PC-3 (cell line): Measurements from ENCODE around the gene DNLZ. TPM values are rescaled to one million over a fixed set of nuclear protein-coding genes. Genes with fewer than 3 reads are reported as not detected.

Experiments used
- ATAC-seq: fragments of 200-7000 bp; cut with Tn5 transposase; 2 replicates; pipeline ENCODE4 v1.9.1; 2020; ENCODE audit warnings: mild to moderate bottlenecking, moderate library complexity
- BruUV-seq: library from RNA; stranded (reverse); fragments of 400-500 nt; replicated peaks from 2 replicates; lab custom pipeline; 2021; lab: Mats Ljungman, UMichigan
- CTCF ChIA-PET: fragments of 300-600 bp; sonication (Branson Sonifier 250); formaldehyde crosslinking; loops from one replicate; lab custom pipeline; 2022; ENCODE audit warnings: antibody characterized with exemption; lab: Charles Lee
- POLR2A ChIA-PET: fragments of 300-600 bp; sonication (Branson Sonifier 250); formaldehyde crosslinking; loops from one replicate; lab custom pipeline; 2022; ENCODE audit warnings: antibody characterized with exemption; ENCODE audit not compliant: unreplicated experiment; lab: Charles Lee
- DNase-seq: peaks from one replicate; pipeline ENCODE4 v3.0.0-alpha.2; 2015
- H2AFZ ChIP-seq: fragments of 300-600 bp; sonication (generic); 2 replicates; pipeline ENCODE4 v1.6.0; 2016; ENCODE audit warnings: antibody characterized with exemption, low read length
- H3F3A ChIP-seq: fragments of 300-600 bp; sonication (generic); one replicate; pipeline ENCODE4 v1.6.0; 2017; ENCODE audit warnings: antibody characterized with exemption, low read length, control low read depth, mild to moderate bottlenecking; ENCODE audit not compliant: unreplicated experiment
- H3K27ac ChIP-seq: fragments of 300-600 bp; sonication (generic); 2 replicates; pipeline ENCODE4 v1.5.1; 2016; ENCODE audit warnings: mild to moderate bottlenecking, low read length
- H3K27me3 ChIP-seq: fragments of 300-600 bp; sonication (generic); 2 replicates; pipeline ENCODE4 v1.6.1; 2016; ENCODE audit warnings: low read length, mixed read lengths
- H3K36me3 ChIP-seq: fragments of 300-600 bp; sonication (generic); 2 replicates; pipeline ENCODE4 v1.6.1; 2016; ENCODE audit warnings: low read depth, mixed run types, low read length, mixed read lengths
- H3K4me1 ChIP-seq: fragments of 300-600 bp; sonication (generic); 2 replicates; pipeline ENCODE4 v1.5.1; 2016; ENCODE audit warnings: low read length; ENCODE audit not compliant: insufficient read depth
- H3K4me2 ChIP-seq: fragments of 300-600 bp; sonication (generic); 2 replicates; pipeline ENCODE4 v1.6.0; 2016; ENCODE audit warnings: low read length
- H3K4me3 ChIP-seq: fragments of 300-600 bp; sonication (generic); 2 replicates; pipeline ENCODE4 v1.5.1; 2016; ENCODE audit warnings: mild to moderate bottlenecking, low read length, mixed read lengths
- H3K79me2 ChIP-seq: fragments of 300-600 bp; sonication (generic); 2 replicates; pipeline ENCODE4 v1.6.1; 2017; ENCODE audit warnings: low read length, mixed read lengths
- H3K9ac ChIP-seq: fragments of 300-600 bp; sonication (generic); 2 replicates; pipeline ENCODE4 v1.6.0; 2016; ENCODE audit warnings: mild to moderate bottlenecking, low read length
- H3K9me2 ChIP-seq: fragments of 300-600 bp; sonication (generic); replicated peaks from 2 replicates; pipeline ENCODE4 v1.6.1; 2016; ENCODE audit warnings: mixed run types, low read length, mixed read lengths
- H3K9me3 ChIP-seq: fragments of 300-600 bp; sonication (generic); 2 replicates; pipeline ENCODE4 v1.6.1; 2016; ENCODE audit warnings: low read length, mixed read lengths
- H4K20me1 ChIP-seq: fragments of 300-600 bp; sonication (generic); 2 replicates; pipeline ENCODE4 v1.6.1; 2016; ENCODE audit warnings: low read length, mixed read lengths
- CTCF ChIP-seq: fragments of 300-600 bp; sonication (generic); conservative IDR thresholded peaks from 2 replicates; pipeline ENCODE4 v1.5.1; 2017; ENCODE audit warnings: antibody characterized with exemption, low read depth, mild to moderate bottlenecking, low read length
- EZH2 ChIP-seq: fragments of 300-600 bp; sonication (generic); IDR thresholded peaks from one replicate; pipeline ENCODE4 v1.6.1; 2017; ENCODE audit warnings: antibody characterized with exemption, mild to moderate bottlenecking, low read length; ENCODE audit not compliant: unreplicated experiment
- EZH2phosphoT487 ChIP-seq: fragments of 300-600 bp; sonication (generic); IDR thresholded peaks from 2 replicates; pipeline ENCODE4 v1.6.1; 2018; ENCODE audit warnings: mild to moderate bottlenecking, antibody characterized with exemption, low read length, borderline replicate concordance
- intact Hi-C: fragments of 100-400 bp; cut with micrococcal nuclease; formaldehyde crosslinking; loops from 2 replicates; pipeline ENCODE4 v1.9.0; 2023
- total RNA-seq: library from RNA; depleted of rRNA; stranded (reverse); fragments of >200 nt; gene quantifications from 2 replicates; pipeline ENCODE4 v1.2.3, GENCODE V29; 2014

Gene DNLZ
- total RNA-seq, 1 experiment from 2014 or later = 51.4 TPM

- intact Hi-C loops = loop anchor here (2.0 kb wide), 1 partner anchor 17 kb away; the partner anchor contains the start of gene DNLZ
- Histone ChIP-seq H3F3A (no peaks in the 10 kb centered on the region), H4K20me1 (no peaks in the 10 kb centered on the region), H2AFZ (peak overlapping the region; percentile 54; the same call in 1 of the 2 replicates), H3K27ac (no peak overlapping the region), H3K9me2 (no peaks in the 10 kb centered on the region), H3K9ac (peak overlapping the region; percentile 26; the same call in 1 of the 2 replicates), H3K4me1 (peaks cover 12% of the 10 kb centered on the region; the same call in 1 of the 2 replicates), H3K4me3 (peak overlapping the region; percentile 56), H3K4me2 (peak overlapping the region; percentile 72), H3K27me3 (no peaks in the 10 kb centered on the region), H3K79me2 (no peaks in the 10 kb centered on the region), H3K9me3 (no peaks in the 10 kb centered on the region), H3K36me3 (no peaks in the 10 kb centered on the region)
- TF ChIP-seq EZH2 (no peak), EZH2phosphoT487 (no peak), CTCF (peak; percentile 51)
- ChIA-PET CTCF (interaction anchor here (1.0 kb wide), 2 partner anchors 18 to 54 kb away, joined by 3 to 13 read pairs; partner anchors contain the start of gene DNLZ), POLR2A (interaction anchor here (0.5 to 1.3 kb wide), 4 partner anchors 8 to 18 kb away, joined by 3 to 7 read pairs (median 6); partner anchors contain the start of gene DNLZ)
- ATAC-seq = peak; percentile 79
- peak; percentile 57 for DNase-seq
- no TSS peak for BruUV-seq
Observed at GRCh38 chr9:136345281-136346156, 18.0 kb downstream of the DNLZ start.

- Histone ChIP-seq H3K4me1 (peaks cover 12% of the 10 kb centered on the region; the same call in 1 of the 2 replicates), H3K4me3 (no peak overlapping the region), H3F3A (no peaks in the 10 kb centered on the region), H3K9ac (no peak overlapping the region), H3K36me3 (no peaks in the 10 kb centered on the region), H3K9me3 (no peaks in the 10 kb centered on the region), H3K4me2 (no peak overlapping the region), H3K79me2 (no peaks in the 10 kb centered on the region), H3K27ac (no peak overlapping the region), H4K20me1 (no peaks in the 10 kb centered on the region), H2AFZ (no peak overlapping the region), H3K27me3 (no peaks in the 10 kb centered on the region), H3K9me2 (no peaks in the 10 kb centered on the region)
- TF ChIP-seq EZH2 (no peak), EZH2phosphoT487 (no peak), CTCF (no peak)
- intact Hi-C loops = loop anchor here (2.0 kb wide), 1 partner anchor 18 kb away; the partner anchor contains the start of gene DNLZ
- BruUV-seq = no TSS peak
- POLR2A ChIA-PET = interaction anchor here (0.6 kb wide), 1 partner anchor 12 kb away, joined by 4 read pairs; no protein-coding TSS in a partner anchor
- DNase-seq (no peak), ATAC-seq (no peak)
- CTCF ChIA-PET = no interaction called here
Observed at GRCh38 chr9:136344544-136345280, 18.8 kb downstream of the DNLZ start.
